ENCODE measurements around the gene SPATA20. TPM values are rescaled to one million over a fixed set of nuclear protein-coding genes. Genes with fewer than 3 reads are reported as not detected.

Gene SPATA20
- total and polyA plus RNA-seq, 2 of the 13 experiments (the other 11 are each of a cell fraction or from before 2014, with no cell fraction given), result 36.1 to 64.8 TPM

DNA sequence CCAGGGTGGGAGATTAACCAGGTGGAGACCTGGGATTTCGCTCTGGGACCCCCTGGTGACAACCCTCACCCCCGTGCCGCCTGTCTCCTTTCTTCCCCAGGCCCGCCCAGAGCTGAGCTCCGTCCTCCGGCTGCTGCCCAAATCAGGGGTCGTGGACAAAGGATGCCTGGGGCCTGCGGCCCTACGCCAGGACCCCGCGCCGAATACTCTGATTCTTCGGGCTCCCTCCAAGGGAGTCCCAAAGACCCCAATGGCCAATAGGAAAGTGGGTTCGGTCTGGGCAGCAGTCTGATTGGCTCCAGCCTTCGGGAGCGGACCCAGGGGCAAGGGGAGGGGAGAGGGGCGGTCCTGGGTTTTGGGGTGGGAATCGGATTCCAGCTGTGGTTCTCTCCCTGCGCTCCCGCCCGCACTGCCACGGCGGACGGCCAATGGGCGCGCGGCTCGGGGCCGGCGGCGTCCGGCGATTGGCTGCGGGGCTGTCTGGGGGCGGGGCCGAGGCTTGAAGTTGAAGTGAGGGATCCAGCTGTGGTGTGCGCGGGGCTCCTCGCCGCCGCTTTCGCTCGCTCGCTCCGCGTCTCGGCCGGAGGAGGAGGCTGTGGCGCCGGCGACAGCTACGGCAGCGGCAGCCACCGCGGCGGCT, 13.3 kb downstream of the SPATA20 start, which contains the start of gene CACNA1G (continued):
- TF ChIP-seq HNRNPK (IDR thresholded peaks at IDR 0.05; ENCODE audit: low read depth, low read length, poor library complexity, severe bottlenecking) (peak; percentile 94), ZNF501 (CRISPR knock-in tag; IDR thresholded peaks at IDR 0.05) (0 out of 2 replicates have a peak, but pooled peaks have one; percentile 28), ERF (CRISPR knock-in tag; IDR thresholded peaks at IDR 0.05) (0 out of 2 replicates have a peak, but pooled peaks have one; percentile 34), AGO1 (IDR thresholded peaks at IDR 0.05; ENCODE audit: low read depth, low read length, poor library complexity, severe bottlenecking) (no peak), ZBTB8A (CRISPR knock-in tag; IDR thresholded peaks at IDR 0.05; ENCODE audit: borderline replicate concordance, low read depth) (no peak), ZNF543 (CRISPR knock-in tag; IDR thresholded peaks at IDR 0.05) (peak; percentile 72; the same call in 1 of the 2 replicates), FOXJ3 (CRISPR knock-in tag; IDR thresholded peaks at IDR 0.05; ENCODE audit: borderline replicate concordance) (no peak), SP4 (CRISPR knock-in tag; IDR thresholded peaks at IDR 0.05) (peak; percentile 88), NFYC (CRISPR knock-in tag; IDR thresholded peaks at IDR 0.05) (peak; percentile 90), ZBTB1 (CRISPR knock-in tag; IDR thresholded peaks at IDR 0.05; ENCODE audit: borderline replicate concordance) (no peak), ZNF550 (CRISPR knock-in tag; IDR thresholded peaks at IDR 0.05; ENCODE audit: borderline replicate concordance) (no peak), SP2 (CRISPR knock-in tag; IDR thresholded peaks at IDR 0.05) (peak; percentile 91), ELF4 (CRISPR knock-in tag; IDR thresholded peaks at IDR 0.05; ENCODE audit: borderline replicate concordance) (no peak), ZBTB42 (CRISPR knock-in tag; IDR thresholded peaks at IDR 0.05) (peak; percentile 96), REL (CRISPR knock-in tag; conservative IDR thresholded peaks at IDR 0.05) (no peak), ZMYM4 (CRISPR knock-in tag; IDR thresholded peaks at IDR 0.05) (peak; percentile 39; the same call in 1 of the 2 replicates), ZNF768 (CRISPR knock-in tag; IDR thresholded peaks at IDR 0.05) (peak; percentile 29; the same call in 1 of the 2 replicates), PHF21A (CRISPR knock-in tag; IDR thresholded peaks at IDR 0.05) (0 out of 2 replicates have a peak, but pooled peaks have one; percentile 34), ZBTB7B (CRISPR knock-in tag; IDR thresholded peaks at IDR 0.05) (0 out of 2 replicates have a peak, but pooled peaks have one; percentile 27), ZMAT3 (CRISPR knock-in tag; conservative IDR thresholded peaks at IDR 0.05) (0 out of 2 replicates have a peak, but pooled peaks have one; percentile 35)
- TF ChIP-seq, protein P1, sequence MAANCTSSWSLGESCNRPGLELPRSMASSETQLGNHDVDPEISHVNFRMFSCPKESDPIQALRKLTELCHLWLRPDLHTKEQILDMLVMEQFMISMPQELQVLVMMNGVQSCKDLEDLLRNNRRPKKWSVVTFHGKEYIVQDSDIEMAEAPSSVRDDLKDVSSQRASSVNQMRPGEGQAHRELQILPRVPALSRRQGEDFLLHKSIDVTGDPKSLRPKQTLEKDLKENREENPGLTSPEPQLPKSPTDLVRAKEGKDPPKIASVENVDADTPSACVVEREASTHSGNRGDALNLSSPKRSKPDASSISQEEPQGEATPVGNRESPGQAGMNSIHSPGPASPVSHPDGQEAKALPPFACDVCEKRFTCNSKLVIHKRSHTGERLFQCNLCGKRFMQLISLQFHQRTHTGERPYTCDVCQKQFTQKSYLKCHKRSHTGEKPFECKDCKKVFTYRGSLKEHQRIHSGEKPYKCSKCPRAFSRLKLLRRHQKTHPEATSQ (CRISPR knock-in tag; IDR thresholded peaks at IDR 0.05; ENCODE audit: borderline replicate concordance), result peak; percentile 95; the same call in 1 of the 2 replicates
- TF ChIP-seq, protein P2, sequence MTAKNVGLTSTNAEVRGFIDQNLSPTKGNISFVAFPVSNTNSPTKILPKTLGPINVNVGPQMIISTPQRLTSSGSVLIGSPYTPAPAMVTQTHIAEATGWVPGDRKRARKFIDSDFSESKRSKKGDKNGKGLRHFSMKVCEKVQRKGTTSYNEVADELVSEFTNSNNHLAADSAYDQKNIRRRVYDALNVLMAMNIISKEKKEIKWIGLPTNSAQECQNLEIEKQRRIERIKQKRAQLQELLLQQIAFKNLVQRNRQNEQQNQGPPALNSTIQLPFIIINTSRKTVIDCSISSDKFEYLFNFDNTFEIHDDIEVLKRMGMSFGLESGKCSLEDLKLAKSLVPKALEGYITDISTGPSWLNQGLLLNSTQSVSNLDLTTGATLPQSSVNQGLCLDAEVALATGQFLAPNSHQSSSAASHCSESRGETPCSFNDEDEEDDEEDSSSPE (CRISPR knock-in tag; IDR thresholded peaks at IDR 0.05), result peak; percentile 77
- TF ChIP-seq, protein P3, sequence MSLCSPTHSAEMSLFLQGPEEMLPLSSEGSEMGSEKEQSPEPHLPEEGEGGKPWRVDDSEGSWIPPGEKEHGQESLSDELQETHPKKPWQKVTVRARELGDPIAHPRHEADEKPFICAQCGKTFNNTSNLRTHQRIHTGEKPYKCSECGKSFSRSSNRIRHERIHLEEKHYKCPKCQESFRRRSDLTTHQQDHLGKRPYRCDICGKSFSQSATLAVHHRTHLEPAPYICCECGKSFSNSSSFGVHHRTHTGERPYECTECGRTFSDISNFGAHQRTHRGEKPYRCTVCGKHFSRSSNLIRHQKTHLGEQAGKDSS (CRISPR knock-in tag; IDR thresholded peaks at IDR 0.05; ENCODE audit: borderline replicate concordance, low read depth), result 0 out of 2 replicates have a peak, but pooled peaks have one; percentile 31
- TF ChIP-seq, protein P4, sequence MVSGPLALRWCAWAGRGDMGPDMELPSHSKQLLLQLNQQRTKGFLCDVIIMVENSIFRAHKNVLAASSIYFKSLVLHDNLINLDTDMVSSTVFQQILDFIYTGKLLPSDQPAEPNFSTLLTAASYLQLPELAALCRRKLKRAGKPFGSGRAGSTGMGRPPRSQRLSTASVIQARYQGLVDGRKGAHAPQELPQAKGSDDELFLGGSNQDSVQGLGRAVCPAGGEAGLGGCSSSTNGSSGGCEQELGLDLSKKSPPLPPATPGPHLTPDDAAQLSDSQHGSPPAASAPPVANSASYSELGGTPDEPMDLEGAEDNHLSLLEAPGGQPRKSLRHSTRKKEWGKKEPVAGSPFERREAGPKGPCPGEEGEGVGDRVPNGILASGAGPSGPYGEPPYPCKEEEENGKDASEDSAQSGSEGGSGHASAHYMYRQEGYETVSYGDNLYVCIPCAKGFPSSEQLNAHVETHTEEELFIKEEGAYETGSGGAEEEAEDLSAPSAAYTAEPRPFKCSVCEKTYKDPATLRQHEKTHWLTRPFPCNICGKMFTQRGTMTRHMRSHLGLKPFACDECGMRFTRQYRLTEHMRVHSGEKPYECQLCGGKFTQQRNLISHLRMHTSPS (CRISPR knock-in tag; IDR thresholded peaks at IDR 0.05; ENCODE audit: low read depth), result no peak

Measured in HepG2 (cell line).